ENCODE measurements around the gene JAKMIP1.
"Not testable (repeated sequence)": the region's sequence is repeated elsewhere in the genome, so short reads cannot be mapped to it uniquely, and the experiment has no call there.

The JAKMIP1 gene

DNA sequence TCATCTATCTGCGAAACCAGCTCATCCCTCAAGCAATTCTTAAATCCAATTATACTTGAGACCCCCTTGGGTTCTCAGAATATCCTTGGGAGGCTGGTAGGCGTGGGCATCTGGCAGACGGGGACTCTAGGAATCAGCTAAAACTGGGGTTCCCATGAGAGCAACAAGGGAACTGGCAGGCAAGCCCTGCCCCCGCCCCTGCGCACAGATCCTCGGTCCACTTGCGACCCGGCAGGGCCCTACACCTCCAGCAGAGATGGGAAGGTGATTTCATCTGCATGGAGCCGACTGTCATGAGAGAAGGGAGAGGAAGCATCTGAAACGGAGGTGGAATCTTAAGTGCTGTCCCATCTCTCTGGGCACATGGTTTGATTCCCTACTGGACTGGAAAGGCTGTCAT lies 172.2 kb downstream of the JAKMIP1 start:
- no peak for DNase-seq

DNA sequence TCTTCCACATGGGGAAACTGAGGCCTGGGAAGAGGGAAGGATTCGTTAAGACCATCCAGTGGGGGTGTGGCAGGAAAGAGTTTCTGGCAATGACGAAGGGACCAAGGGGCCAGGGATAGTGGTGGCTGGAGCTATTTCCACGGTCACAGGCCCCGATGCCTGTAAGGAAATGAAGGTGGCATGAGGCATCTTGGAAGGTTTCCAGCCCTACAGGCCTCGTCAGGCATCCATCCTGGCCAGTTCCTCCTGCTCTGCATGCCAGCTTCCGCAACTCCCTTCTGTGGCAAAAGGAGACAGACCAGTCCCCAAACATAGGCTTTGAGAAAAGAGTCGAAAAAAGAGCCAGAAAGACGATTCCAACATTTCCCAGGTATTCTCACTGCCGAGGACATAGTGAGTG lies 173.0 kb downstream of the JAKMIP1 start:
- DNase-seq = no peak

DNA sequence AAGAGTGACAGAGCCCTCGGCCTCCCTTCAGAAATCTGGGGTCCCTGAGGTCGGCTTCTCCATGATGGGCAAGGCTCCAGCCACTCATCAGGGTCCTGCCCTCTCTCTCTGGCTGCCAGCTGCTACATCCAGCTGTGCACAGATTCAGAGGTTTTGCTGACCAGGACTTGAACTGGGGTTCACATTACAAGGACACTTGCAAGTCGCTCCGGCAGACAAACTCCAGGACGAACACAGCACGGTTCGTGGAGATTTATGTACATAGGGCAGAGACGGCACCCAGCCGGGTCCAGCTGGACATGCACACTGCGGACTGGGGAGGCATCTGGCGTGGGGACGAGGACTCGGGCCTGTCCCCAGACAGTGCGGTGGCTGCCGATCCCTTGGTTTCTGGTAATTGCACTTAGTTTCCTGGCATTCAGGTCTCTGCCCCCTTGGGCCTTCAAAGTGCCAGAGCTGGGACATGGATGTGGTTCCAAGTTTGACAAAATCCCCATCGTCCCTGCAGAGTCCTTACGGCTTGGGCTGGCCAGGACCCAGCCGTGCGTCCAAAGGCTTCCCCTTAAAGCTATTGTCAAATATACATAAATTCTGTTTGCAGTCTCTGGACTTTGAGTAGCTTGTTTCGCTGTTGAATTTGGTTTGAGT lies 175.9 kb downstream of the JAKMIP1 start:
- no peak for DNase-seq

DNA sequence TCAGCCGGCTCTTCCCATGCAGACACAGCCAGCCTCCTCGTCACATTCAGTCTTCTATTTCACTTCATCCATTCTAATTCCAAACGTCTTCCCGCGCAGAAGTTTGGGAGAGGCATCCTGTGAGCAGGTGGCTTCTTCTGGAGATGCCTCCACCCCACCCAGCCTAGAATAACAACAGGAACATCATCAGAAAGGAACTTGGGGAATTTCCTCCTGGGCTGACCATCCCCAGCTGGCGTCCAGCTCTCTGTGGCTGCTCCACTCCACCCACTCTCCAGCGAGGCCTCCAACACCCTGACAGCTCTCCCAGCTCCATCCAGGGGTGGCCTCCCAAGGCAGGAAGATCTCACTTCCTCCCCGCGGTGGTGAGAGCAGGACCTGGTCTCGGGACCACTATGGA lies 176.6 kb downstream of the JAKMIP1 start:
- DNase-seq = no peak

DNA sequence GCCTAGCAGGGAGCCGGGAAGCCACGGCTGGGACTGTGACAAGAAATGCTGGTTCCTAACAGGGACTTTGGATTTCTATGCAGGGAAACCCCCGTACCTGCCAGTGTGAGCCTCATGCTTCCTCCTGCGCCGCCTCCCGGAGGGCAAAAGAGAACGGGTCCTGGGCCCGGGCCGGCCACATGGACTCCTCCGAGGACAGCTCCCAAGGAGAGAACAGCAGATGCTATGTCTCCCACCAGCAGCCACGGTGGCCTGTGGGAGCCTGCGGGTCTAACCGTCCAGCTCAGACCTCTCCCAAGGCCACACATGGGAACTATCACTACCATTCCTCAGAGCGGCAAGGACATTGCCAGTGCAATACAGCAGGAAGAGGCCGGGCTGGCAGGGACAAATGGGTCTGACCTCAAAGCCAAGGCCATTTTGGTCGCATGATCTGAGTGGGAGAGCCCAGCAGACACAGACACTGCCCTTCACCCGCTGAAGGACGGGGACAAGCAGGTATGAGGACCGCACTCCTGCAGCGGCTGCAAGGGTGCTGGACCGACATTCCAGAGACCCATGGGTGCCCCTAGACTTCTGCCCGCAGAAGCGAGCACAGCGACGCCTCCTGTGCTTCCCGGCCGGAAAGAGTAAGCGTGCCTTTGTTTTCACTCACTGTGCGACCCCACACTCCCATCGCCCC lies 177.6 kb downstream of the JAKMIP1 start:
- DNase-seq = no peak

DNA sequence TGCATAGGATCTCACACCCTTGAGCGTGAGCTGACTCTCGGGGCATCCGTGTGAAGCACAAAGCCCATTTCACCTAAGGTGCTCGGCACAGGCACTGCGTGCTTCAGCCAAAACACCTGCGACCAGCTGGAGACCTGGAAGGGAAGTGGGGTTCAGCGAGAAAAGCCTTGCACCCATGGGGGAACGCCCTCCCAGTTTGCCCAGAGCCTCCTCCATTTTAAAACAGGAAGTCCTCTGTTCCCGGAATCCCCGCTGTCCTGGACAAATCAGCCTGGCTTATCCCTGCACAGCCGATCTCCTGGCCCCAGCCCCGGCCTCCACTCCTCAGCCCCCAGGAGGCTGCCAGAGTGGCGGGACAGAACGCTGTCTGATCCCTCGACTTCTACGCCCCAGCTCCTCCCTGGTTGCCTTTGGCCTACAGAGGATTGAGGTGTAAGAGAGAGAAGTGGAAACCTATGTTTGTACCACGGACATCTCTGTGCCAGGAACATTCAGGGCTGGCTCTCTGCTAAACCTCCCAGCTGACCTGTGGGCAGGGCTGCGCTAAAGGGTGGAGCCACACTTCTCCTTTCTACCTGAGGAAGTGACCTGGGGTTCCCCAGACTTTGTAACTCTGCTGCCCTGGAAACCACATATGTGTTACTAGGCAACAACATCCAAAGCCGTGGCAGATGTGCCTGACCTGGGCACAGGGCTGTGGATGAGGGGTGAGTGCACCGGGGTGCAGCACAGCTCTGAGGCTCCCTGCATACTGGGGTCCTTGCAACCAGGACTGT lies 178.3 kb downstream of the JAKMIP1 start:
- DNase-seq = no peak

DNA sequence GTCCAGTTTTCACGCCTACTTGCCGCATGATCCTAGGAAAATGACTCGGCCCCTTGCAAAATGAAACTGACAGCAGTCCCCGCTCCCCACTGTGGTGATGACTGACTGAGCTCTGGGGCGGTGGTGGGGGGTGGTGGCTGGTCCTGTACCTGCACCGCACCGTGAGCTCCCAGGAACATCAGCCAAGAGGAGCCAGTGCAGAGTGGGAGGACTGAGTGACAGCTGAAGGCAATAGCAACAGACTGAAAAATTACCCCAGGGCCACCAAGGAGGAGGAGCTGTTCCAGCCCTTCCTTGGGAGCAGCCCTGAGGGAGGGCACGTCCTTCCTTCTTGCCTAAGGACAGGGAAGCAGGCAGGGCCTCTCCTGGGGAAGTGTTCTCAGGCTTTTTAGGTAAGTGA lies 179.7 kb downstream of the JAKMIP1 start:
- no peak for DNase-seq

DNA sequence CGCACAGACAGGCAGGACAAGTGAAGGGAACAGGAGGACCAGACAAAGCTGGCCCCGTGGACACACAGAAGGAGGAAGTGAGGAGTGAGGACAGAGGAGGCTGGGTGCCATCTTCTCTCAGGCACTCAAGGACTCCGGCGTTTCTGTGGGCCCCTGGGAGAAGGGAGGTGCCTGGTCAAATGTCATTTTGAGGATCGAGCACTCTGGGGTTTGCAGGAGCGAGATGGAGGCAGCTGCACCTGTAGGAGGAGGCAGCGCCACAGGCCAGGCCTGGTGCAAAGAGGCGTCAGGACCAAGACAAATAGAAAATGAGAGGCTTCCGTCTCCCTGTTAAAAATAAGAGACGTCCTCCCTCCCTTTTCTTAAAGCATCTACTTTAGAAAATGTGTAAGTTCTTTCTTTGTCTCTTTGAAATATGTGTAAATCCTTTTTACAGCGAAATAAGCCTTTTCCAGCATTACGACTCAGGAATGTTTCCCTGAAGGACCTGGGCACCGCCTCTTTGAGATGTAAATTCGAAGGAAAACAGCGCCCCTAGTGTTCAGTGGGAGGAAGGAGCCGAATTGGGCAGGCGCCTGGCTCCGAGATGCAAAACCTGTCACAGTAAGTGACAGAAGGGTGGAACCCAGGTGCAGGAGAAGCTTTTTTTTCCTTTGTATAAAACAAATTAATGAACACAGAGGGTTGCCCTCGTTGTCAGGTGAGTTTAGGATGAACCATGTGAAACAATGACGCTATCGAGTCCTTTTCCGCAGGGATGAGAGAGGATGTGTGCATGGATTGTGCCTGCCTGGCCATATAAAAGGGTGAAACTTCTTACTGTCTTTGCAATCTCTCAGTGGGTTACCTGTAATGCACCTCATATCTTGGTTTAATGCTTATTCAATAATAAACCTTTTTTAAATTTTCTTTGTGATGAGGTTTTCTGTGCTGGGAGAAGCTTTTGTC lies 180.8 kb downstream of the JAKMIP1 start:
- no peak for DNase-seq

DNA sequence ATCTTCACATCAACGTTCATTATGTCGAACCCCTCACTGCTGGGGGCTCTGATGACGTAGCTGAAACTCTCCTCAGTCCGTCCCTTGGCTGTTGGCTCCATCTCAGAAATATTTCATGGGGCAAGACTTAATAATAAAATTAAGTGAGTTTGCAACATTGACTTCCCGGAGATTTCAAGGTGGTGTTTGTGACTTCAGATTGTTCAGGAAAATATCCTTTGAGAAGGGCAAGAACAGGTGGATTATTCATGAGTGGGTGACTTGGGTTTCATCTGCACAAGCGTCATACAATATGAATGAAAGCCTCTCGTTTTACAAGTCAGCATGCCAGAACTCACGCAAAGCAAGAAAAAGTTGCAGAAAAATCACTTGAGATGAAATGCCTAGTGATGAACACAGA lies 182.0 kb downstream of the JAKMIP1 start, which contains the start of gene C4orf50:
TSS of gene C4orf50 (minus strand) at position 101 of the 400 bp plus-strand sequence.
- DNase-seq = no peak

DNA sequence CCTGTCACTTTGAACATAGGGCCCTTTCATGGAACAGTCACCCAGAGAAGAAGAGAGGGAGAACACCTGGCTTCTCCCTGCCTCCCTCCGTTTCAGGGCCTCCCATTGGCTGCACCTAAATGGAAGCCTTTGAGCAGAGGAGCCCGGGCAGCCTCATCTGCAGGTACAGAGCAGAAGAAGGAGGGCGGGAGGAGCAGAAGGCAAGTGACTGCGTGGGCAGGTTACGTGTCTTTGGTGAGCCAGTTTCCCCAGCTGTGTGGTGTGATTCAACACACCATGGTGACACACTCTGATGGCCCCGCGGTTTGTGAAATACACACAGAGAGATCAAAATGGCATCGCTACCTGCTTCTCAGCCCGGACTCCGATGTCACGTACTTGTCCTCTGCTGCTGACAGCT lies 182.5 kb downstream of the JAKMIP1 start:
- no peak for DNase-seq

DNA sequence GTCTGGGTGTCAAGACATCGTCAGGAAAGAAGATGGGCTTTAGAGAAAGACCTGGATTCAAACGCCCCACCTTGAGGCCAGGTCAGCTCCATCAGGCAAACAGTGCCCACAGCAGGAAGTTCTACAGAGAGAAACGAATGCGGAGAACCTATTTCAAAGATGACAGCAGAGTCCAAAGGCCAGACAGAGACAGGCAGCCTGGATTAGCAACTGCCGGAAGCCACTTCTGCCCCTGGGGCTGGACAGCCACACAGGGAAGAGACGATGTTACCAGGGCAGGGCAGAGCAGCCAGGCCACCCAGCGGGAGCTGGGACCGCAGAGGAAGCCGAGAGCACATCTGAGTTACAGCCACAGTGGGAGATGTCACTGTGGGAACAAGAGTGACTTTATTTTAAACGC lies 183.3 kb downstream of the JAKMIP1 start:
- no peak for DNase-seq

DNA sequence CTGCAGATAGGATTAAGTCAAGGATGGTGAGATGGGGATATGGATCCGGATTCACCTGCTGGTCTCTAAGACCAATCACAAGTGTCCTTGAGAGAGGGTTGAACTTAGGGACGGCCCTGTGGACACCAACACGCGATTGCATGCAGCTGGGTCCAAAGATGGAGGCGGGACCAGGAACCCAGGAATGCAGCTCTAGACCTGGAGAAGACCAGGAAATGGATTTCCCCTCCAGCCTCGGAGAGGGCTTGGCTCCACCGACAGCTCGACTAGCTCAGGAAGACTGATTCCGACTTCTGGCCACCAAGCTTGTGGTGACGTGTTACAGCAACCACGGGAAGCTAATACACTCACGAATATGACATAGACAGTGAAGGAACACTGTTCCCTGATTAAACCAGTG lies 186.8 kb downstream of the JAKMIP1 start:
- DNase-seq = no peak

DNA sequence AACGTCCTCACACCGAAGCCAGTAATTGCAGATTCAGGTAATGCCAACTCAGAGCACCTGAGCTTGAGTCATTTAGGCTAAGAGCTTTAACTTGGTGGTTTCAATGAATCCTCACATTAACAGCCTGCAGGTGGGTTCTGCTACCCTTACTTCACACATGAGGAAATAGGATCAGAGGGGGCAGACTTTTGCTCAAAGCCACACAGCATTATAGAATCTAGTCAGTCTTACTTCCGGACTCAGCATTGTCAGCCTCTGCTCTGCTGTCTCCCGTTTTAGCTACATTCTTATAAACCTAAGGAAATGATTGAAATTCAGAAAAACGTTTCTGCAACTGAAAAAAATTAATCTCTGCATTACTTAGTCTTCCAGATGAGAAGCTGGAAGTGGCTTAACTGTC lies 188.1 kb downstream of the JAKMIP1 start:
- DNase-seq = no peak

DNA sequence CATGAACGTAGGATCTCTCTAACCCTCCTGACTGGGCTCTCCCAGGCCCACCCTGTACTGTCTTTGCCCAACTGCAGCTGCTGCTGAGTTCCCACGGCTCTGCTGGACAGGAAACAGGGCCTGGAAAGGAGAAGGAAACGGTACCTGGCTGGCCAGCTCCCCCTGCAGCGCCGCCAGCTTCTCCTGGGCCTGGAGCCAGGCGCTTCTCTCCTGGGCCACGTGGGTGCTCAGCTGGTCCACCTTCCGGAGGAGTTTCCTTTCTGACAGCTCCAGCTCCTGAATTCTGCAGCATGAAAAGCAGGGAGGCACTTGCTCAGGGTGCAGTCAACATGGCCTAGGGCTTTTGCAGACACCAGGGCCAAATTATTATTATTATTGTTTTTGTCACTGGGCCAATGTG lies 188.7 kb downstream of the JAKMIP1 start:
- no peak for DNase-seq

DNA sequence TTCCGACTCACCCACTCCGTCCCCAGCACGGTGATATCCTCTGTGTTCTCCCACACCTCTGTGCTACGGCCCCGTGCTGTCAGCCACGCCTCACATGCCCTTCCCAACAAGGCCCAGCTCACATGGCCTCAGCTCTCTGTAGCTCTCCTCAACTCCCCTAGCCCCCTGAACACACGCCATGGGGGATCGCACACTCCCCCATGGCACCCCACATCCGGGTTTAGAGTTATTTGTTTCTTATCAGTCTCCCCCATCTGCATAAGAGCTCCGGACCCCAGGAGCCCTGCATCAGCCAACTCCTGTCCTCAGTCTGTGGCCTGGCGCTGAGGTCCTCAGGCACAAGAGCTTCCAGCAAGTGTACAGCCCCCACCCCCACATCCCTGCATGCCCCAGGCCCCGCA lies 189.1 kb downstream of the JAKMIP1 start:
- no peak for DNase-seq

DNA sequence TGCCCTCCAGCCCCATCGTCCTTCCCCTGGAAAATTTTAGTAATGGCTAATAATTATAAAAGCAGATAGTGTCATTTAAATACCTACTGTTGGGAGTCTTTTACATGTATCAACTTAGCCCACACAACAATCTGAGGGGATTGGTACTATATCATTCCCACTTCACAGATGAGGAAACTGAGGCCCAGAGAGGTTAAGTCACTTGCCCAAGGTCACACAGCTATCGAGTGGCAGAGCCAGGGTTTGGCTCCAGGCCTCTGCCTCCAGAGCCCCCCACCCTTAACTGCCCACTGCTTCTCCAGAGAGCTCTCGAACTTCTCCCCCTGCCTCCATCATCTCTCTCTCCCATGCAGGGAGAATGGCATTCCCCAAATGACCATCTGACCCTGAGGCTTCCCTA lies 189.6 kb downstream of the JAKMIP1 start:
- DNase-seq = no peak

DNA sequence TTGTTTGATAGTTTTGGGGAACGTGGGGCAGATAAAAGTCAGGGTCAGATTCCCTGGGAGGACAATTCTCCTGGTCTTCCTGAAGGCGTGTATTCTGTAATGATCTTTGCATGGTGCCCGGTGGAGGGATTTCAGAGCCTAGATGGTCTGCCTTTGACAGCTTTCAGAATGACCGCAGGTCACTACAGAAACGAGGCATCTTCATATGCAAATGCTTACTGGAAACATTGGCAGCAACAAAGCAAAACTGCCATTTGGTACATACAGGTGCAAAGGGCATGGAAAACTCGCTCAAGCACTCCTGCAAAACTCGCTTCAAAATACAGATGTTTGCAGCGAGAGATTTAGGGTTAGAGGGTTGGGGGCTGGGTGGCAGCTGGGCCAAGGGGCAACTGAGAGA lies 190.9 kb downstream of the JAKMIP1 start:
- no peak for DNase-seq

DNA sequence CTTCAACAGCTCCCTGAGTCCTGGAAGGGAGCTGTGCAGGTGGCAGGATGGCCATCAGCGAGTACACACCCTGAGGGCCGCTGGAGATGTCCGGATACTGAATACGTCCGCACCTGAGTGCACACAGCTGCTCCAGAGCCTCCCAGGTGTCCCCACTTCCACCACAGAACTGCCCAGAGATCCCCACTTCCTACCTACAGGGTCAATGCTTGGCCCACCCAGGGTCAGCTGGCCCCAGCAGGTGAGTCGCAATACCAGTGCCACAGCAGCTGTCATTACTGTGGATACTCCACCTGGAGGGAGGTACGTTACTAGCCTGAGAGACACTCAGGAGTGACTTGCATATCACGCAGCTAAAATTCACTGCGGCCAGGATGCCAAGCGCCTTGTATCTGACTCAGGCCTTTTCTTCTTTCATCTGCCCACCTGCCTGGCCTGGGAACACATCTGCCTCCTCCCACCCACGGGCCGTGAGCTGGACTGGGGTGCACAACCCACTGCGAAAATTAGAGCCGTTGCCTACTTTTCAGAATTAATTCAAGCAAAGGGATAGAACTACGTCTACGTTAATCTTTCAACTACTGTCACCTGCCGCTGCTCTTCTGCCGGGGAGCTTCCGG lies 191.5 kb downstream of the JAKMIP1 start:
- no peak for DNase-seq

DNA sequence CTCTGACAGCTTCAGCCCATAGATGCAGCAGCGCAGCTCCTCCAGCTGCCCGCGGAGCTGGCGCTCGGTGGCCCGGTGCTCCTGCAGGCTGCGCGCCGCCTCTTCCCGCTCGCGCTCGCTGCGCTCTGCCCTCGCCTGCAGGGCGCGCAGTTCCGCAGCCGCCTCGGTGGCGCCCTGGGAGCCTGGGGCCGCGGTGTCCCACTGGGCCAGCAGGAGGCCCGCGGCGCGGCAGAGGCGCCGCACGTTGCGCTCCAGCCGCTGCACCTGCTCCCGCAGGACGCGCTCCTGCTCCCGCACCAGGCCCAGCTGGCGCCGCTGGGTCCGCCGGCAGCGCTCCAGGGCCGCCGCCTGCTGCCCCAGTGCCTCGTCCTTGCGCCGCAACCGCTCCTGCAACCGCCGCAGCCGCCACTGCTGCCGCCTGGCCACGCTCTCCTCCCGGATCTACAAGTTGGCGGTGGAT lies 192.2 kb downstream of the JAKMIP1 start:
- no peak for DNase-seq

DNA sequence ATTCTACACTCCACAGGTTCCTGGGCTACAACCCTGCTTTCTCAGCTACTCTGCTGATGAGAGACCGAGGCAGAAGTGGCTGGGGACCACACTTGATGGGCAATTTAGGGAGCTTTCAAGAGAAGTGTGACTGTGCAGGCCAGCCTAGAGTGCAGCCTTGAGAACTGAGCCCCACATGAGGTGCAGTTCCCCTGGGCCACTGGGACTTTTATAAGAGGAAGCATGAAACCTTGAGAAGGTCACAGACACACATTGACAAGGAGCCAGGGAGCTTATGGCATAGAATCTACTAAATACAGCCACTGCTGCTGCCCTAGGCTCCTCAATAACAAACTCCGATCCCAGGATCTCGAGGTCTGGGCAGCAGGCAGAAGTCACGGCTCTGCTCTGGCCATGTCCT lies 195.2 kb downstream of the JAKMIP1 start:
- DNase-seq = no peak

DNA sequence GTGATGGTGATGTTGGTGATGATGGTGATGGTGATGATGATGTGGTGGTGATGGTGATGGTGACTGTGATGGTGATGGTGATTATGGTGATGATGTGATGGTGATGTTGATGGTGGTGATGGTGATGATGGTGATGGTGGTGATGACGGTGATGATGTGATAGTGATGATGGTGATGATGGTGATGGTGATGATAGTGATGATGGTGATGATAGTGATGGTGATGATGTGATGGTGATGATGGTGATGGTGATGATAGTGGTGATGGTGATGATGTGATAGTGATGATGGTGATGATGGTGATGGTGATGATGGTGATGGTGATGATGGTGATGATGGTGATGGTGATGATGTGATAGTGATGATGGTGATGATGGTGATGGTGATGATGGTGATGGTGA lies 196.9 kb downstream of the JAKMIP1 start:
- not testable (repeated sequence) for DNase-seq

DNA sequence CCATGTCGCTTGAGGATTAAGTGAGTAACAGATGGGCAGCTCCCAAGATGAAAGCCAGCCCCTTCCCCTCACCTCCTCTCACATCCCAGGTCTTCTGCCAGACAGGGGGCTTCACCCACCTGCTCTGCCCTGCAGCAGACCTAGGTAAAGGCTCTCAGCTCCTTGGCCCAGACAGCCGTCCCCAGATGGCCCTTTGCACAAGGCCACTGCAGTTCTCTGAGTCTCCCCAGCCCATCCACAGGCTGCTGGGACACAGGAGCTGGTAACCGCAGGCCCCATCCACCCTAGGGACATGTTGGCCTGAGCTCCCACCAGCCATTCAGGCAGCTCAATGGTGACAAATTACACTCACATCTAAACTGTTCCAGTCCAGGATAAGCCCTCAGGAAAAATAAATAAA lies 197.4 kb downstream of the JAKMIP1 start:
- DNase-seq = no peak

DNA sequence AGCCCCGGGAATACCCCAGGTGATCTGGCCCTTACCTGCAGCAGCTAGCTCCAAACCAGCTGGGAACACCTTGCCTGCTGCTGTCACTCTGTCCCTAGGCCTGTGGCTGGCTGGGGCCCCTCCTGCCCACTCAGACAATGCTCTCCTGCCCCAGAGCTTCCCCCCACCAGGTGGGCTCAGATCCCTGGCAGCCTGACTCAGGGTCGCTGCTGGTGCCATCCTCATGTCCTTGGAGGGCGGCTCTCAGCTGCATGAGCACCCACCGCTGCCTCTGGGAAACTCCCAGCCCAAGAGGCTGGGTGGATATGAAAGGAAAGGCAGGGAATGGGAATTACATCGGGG lies 197.9 kb downstream of the JAKMIP1 start:
- DNase-seq = no peak
